ENCODE results near the gene ORC3. TPM values are rescaled to one million over a fixed set of nuclear protein-coding genes. Genes with fewer than 3 reads are reported as not detected.

The ORC3 gene
- total RNA-seq, 1 experiment from 2014 or later: 33.8 TPM

DNA sequence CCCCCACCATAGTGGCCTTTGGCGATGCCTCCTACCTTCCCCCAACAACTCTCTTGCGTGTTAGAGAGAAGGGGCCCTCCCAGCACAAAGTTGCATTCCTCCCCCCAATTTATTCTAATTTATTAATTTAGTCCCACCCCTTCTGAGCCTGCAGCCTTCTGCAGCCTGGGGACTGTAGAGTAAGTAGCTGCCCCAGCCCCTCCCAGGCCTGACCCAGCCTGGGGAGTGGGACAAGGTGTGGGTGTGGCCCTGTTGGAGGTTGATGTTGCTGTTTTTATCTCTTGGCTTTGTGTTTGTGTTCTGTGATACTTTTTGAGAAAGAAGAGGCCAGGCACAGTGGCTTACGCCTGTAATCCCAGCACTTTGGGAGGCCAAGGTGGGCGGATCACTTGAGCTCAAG, 49.4 kb downstream of the ORC3 start:
- H3K4me1 ChIP-seq: no peaks in the 10 kb centered on the region
- Mint-ChIP-seq H3K36me3 (ENCODE audit: insufficient read depth, unreplicated experiment) (peaks cover 6% of the 10 kb centered on the region), H3K27me3 (ENCODE audit: insufficient read depth, unreplicated experiment) (no peaks in the 10 kb centered on the region), H3K4me1 (ENCODE audit: low read depth, unreplicated experiment) (no peaks in the 10 kb centered on the region), H3K9me3 (ENCODE audit: unreplicated experiment) (no peaks in the 10 kb centered on the region), H3K4me3 (ENCODE audit: unreplicated experiment) (no peak overlapping the region), H3K27ac (ENCODE audit: unreplicated experiment) (no peak overlapping the region)
- TF ChIP-seq, protein P1, sequence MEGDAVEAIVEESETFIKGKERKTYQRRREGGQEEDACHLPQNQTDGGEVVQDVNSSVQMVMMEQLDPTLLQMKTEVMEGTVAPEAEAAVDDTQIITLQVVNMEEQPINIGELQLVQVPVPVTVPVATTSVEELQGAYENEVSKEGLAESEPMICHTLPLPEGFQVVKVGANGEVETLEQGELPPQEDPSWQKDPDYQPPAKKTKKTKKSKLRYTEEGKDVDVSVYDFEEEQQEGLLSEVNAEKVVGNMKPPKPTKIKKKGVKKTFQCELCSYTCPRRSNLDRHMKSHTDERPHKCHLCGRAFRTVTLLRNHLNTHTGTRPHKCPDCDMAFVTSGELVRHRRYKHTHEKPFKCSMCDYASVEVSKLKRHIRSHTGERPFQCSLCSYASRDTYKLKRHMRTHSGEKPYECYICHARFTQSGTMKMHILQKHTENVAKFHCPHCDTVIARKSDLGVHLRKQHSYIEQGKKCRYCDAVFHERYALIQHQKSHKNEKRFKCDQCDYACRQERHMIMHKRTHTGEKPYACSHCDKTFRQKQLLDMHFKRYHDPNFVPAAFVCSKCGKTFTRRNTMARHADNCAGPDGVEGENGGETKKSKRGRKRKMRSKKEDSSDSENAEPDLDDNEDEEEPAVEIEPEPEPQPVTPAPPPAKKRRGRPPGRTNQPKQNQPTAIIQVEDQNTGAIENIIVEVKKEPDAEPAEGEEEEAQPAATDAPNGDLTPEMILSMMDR (IDR thresholded peaks at IDR 0.05; ENCODE audit: insufficient read depth in 1 of 2, low read depth in 1 of 2, low read length in 1 of 2, severe bottlenecking in 1 of 2, unreplicated experiment in 1 of 2): no peak
- BruUV-seq (replicated peaks): no TSS peak
- no peaks in the 10 kb centered on the region for H3K36me3 ChIP-seq (ENCODE audit: control insufficient read depth, insufficient read depth, low read length)
- H3K4me3 ChIP-seq (ENCODE audit: low read depth, low read length): no peak overlapping the region
- DNase-seq: no peak
- no peaks in the 10 kb centered on the region for H3K9me3 ChIP-seq
- intact Hi-C loops (cut with micrococcal nuclease; ENCODE audit: unreplicated experiment): no loop called here
- H3K27me3 ChIP-seq (replicated peaks; ENCODE audit: control insufficient read depth, insufficient read depth, low read length): no peaks in the 10 kb centered on the region
- POLR2A ChIA-PET: no interaction called here
- CTCF ChIA-PET: no interaction called here

DNA sequence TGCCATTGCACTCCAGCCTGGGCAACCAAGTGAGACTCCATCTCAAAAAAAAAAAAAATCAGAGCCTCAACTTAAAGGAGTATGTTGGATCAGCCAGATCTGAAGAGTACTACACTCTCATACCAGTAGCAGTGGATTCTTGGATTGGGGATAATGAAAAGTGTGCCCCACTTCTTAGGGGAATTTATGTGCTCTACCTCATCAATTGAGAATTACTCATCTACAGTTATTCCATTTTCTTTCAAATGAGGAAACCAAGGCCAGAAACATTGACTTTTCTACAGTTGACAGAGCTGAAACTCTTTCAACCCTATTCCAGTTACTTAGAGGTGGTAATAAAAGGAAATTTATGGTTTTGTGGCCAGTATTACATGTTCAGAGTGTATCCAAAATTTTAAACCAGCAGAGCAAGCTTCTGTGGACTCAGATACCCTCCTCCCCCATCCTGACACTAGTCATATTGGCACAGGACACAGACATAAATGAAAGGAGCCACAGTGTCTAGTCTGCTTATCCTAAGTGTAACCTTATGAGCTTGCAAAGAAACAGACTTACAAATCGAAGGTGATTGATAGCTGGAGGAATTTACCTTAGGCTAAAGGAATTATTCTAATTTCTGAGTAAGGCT, 51.2 kb downstream of the ORC3 start:
- no peaks in the 10 kb centered on the region for H3K27me3 ChIP-seq (replicated peaks; ENCODE audit: control insufficient read depth, insufficient read depth, low read length)
- ChIA-PET CTCF (no interaction called here), POLR2A (no interaction called here)
- no peaks in the 10 kb centered on the region for H3K4me1 ChIP-seq
- Mint-ChIP-seq H3K4me3 (ENCODE audit: unreplicated experiment) (no peak overlapping the region), H3K4me1 (ENCODE audit: low read depth, unreplicated experiment) (no peaks in the 10 kb centered on the region), H3K9me3 (ENCODE audit: unreplicated experiment) (no peaks in the 10 kb centered on the region), H3K27ac (ENCODE audit: unreplicated experiment) (no peak overlapping the region), H3K27me3 (ENCODE audit: insufficient read depth, unreplicated experiment) (no peaks in the 10 kb centered on the region), H3K36me3 (ENCODE audit: insufficient read depth, unreplicated experiment) (no peaks in the 10 kb centered on the region)
- BruUV-seq (replicated peaks): no TSS peak
- no peak overlapping the region for H3K4me3 ChIP-seq (ENCODE audit: low read depth, low read length)
- intact Hi-C loops (cut with micrococcal nuclease; ENCODE audit: unreplicated experiment): no loop called here
- no peaks in the 10 kb centered on the region for H3K9me3 ChIP-seq
- DNase-seq: no peak
- no peaks in the 10 kb centered on the region for H3K36me3 ChIP-seq (ENCODE audit: control insufficient read depth, insufficient read depth, low read length)
- TF ChIP-seq, protein P1 (IDR thresholded peaks at IDR 0.05; ENCODE audit: insufficient read depth in 1 of 2, low read depth in 1 of 2, low read length in 1 of 2, severe bottlenecking in 1 of 2, unreplicated experiment in 1 of 2): no peak

DNA sequence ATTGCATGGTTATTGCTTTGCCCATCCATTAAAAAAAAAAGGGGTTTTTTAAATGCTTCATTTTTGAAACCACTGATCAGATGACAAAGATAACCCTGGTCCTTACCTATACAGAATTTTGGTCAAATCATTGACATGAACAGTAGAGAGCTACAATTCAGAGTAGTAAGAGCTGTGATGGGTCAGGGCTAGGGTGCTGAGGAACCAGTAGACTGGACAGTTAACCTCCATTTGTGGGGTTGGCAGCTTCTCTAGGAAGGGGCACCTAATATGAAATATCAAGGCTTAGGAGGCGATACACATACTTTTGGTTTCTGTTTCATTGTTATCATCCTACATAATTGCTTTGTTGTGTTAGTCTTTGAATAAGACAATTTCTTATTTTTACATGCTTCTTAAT, 55.1 kb downstream of the ORC3 start:
- H3K36me3 Mint-ChIP-seq (ENCODE audit: insufficient read depth, unreplicated experiment): no peaks in the 10 kb centered on the region
- no TSS peak for BruUV-seq (replicated peaks)
- intact Hi-C loops (cut with micrococcal nuclease; ENCODE audit: unreplicated experiment): no loop called here
- H3K27ac Mint-ChIP-seq (ENCODE audit: unreplicated experiment): no peak overlapping the region
- H3K4me1 ChIP-seq: no peaks in the 10 kb centered on the region
- H3K9me3 ChIP-seq: no peaks in the 10 kb centered on the region
- H3K4me3 ChIP-seq (ENCODE audit: low read depth, low read length): no peak overlapping the region
- H3K4me3 Mint-ChIP-seq (ENCODE audit: unreplicated experiment): no peak overlapping the region
- H3K27me3 Mint-ChIP-seq (ENCODE audit: insufficient read depth, unreplicated experiment): no peaks in the 10 kb centered on the region
- H3K36me3 ChIP-seq (ENCODE audit: control insufficient read depth, insufficient read depth, low read length): no peaks in the 10 kb centered on the region
- DNase-seq: no peak
- TF ChIP-seq, protein P1 (IDR thresholded peaks at IDR 0.05; ENCODE audit: insufficient read depth in 1 of 2, low read depth in 1 of 2, low read length in 1 of 2, severe bottlenecking in 1 of 2, unreplicated experiment in 1 of 2): no peak
- POLR2A ChIA-PET: no interaction called here
- no peaks in the 10 kb centered on the region for H3K27me3 ChIP-seq (replicated peaks; ENCODE audit: control insufficient read depth, insufficient read depth, low read length)
- H3K4me1 Mint-ChIP-seq (ENCODE audit: low read depth, unreplicated experiment): no peaks in the 10 kb centered on the region
- H3K9me3 Mint-ChIP-seq (ENCODE audit: unreplicated experiment): no peaks in the 10 kb centered on the region
- CTCF ChIA-PET: no interaction called here

Data from Caco-2 (cell line).